GF-D8 (cell line): ENCODE measurements around the gene TMEM123.

Experiments used
- DNase-seq: peaks from one replicate; lab custom pipeline; 2025; lab: John Stamatoyannopoulos, UW

TMEM123 gene, protein sequence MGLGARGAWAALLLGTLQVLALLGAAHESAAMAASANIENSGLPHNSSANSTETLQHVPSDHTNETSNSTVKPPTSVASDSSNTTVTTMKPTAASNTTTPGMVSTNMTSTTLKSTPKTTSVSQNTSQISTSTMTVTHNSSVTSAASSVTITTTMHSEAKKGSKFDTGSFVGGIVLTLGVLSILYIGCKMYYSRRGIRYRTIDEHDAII

GRCh38 chr11:102452461-102453301 is at the start of gene TMEM123:
Gene TMEM123 (minus strand): TSS chr11:102452765. CDS start chr11:102452623, 142 bp downstream.
- peak; percentile 99 for DNase-seq

GRCh38 chr11:102500829-102501228 is 48.3 kb upstream of the TMEM123 start:
- DNase-seq, result no peak

DNA sequence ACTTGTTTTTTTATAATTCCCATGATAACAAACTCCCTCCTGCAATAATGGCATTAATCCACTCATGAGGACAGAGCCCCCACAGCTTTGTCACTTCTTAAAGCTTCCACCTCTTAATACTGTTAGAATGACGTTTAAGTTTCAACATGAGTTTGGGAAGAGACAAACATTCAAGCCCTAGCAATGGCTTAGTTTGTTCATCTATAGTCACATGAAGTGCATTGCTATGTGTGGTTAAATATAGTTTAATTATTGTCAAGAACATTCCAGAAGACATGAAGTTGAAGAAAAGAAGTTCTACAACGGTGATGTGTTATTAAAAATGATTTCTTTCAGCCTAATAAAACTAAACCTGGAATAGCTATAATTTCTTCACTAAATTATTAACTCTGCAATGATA is 47.4 kb upstream of the TMEM123 start:
- no peak for DNase-seq

- no peak for DNase-seq
Observed at GRCh38 chr11:102499151-102499550, 46.6 kb upstream of the TMEM123 start.

DNA sequence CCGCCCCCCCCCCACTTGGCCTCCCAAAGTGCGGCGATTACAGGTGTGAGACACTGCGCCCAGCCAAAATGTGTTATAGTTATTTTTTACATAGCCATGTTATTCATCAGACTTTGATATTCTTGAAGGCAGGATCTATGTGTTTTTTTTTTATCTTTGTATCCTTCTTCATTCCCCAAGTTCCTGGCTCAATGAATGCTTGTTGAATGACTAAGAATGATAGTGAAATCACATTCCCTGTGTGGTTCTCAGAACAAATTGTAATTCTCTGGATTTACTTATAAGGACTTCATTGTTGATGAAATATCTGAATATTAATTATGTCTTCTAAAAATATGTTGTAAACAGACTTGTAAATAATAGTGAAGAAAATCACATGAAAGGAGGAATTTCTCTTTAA is 44.5 kb upstream of the TMEM123 start:
- no peak for DNase-seq

DNA sequence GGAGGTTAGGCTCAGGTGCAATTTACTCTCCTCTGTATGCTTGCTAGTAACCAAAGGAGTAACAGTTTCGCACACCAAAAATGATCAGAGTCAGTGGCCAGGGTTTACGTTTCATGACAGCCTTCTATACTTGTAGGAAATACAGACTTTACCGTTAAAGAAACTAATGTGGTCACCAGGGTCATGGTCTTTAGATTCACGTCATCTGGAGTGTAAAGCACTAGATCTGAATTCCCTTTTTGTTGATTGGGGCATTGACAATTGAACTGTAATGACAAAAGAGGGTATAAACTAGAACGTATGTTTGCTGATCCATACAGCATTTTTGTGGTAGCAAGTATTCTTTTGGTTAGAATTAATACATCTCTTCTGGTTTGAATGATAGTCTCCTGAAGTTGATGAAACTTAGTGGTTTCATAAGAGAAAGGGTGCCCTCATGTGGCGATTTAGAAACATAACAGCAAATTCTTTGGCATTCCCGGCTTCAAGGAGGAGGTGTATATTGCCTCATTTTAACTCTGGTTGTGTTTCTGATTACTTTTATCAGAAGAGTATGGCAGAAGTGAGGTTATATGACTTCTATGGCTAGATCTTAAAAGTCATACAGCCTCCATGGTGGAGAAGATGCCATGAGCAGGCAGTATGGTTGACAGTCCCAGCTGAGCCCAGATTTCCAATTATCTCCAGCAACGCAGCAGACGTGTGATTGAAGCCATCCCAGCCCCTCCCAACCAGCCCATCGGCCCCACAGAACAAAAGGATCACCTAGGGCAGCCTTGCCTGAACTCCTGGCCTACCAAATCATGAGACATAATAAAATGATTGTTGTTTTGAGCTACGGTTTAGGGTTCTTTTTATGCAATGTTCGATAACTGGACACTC is 42.8 kb upstream of the TMEM123 start:
- DNase-seq, result peak; percentile 88

DNA sequence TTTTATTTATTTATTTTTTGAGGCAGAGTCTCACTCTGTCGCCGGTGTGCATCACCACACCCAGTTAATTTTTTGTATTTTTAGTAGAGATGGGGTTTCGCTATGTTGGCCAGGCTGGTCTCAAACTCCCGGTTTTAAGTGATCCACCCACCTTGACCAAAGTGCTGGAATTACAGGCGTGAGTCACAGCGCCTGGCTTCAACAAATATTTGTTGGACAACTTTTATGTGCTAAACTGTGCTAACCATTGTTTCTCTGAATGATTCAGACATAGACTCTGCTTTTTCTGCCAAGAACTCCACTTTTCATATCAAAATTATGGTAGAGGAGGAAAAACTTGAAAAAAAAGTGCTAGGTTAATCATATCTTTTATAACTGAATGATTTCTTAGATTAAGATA is 41.7 kb upstream of the TMEM123 start:
- DNase-seq, result no peak

DNA sequence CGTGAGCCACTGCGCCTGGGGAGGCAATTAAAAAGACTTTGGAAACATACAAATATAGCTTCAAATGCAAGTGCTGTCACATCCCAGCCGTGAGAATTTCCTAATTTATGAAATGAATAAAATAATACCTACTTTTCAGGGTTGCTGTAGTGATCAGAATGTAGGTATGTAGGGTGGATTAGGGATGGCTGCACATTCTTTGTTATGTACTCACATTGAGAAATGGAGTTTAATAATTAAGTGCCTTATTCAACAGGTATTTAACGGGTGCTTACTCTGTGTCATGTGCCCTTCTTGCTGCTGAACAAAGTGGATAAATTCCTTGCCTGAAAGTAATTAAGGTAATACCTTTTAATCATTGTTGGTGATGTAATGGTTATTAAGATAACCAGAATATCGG is 41.0 kb upstream of the TMEM123 start:
- DNase-seq, result no peak

GRCh38 chr11:102491969-102492368 is 39.4 kb upstream of the TMEM123 start:
- DNase-seq, result no peak

- DNase-seq, result no peak
Observed at GRCh38 chr11:102489186-102490145, 36.9 kb upstream of the TMEM123 start.

GRCh38 chr11:102488208-102488607 is 35.6 kb upstream of the TMEM123 start:
- DNase-seq, result no peak

GRCh38 chr11:102487214-102487613 is 34.6 kb upstream of the TMEM123 start:
- DNase-seq, result no peak

GRCh38 chr11:102486584-102486983 is 34.0 kb upstream of the TMEM123 start:
- DNase-seq, result no peak

GRCh38 chr11:102485095-102485722 is 32.6 kb upstream of the TMEM123 start:
- DNase-seq, result no peak

- no peak for DNase-seq
Observed at GRCh38 chr11:102482433-102482832, 29.9 kb upstream of the TMEM123 start.

DNA sequence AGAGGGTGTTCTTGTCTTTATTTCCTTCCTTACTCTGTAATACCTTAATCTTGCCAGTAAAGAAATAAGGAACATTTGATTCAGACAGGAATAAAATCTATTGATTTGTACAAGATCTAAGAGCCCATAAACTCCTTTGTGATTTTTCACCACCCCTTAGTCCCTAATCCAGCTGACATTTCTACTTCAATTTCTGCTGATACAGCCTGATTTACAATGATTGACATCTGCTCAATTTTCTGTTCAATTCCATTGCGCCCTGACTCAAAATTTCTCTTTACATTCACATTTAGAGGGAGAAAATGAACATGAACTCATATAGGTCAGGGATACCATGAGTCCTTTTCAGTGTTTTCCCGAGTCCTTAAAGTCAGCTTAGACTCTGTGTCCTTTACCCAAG is 27.2 kb upstream of the TMEM123 start:
- DNase-seq, result no peak

DNA sequence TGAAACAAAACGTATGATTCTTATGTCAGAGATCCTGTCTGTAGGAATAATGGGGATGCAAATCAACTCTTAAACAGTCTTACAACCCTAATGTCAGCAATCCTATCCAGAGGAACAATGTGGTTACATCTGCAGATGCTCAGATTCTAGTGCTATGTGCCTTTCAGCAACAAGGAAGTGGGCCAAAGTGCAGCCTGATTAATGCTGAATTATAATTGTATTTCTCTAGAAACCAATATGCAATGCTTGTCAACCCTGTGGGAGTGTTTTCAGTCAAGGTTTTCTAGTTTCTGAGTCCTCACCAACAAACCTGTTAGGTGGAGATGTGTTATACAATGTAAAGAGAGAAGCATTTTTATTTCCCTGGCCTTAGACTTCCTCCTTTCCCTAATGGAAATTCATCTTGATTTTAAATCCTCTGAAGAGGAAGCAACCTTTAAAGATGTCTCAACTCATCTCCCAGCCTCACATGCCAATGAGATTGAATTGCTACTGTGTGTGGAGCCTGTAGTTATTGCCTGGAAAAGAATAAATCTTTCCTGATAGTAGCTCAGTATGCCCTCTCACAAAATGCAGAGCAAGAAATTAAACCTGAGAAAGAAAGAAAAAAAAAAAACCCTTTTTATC is 26.2 kb upstream of the TMEM123 start:
- DNase-seq, result no peak

- DNase-seq, result peak; percentile 79
Observed at GRCh38 chr11:102476812-102477211, 24.2 kb upstream of the TMEM123 start.

DNA sequence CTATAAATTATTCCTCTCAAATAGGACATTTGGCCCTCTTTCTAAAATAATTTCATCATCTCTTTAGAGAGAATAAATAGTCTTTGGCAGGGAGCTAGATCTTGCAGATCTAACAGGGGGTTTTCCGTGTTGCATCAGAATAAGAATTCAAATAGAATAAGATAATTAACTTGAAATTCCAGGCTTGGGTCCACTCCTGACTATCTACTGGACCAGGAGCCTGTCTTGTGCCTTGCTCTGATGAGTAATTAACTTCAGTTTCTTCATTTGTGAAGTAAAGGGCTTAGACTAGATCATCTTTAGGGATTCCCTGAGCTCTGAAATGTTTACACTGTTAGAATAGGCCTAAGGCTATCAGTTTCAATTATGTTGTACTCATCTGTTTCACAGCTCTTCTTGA is 23.5 kb upstream of the TMEM123 start:
- no peak for DNase-seq

GRCh38 chr11:102473543-102473942 is 21.0 kb upstream of the TMEM123 start:
- no peak for DNase-seq
